Measurements from ENCODE around the gene FBXL7.

The FBXL7 gene

GRCh38 chr5:15585128-15585527 lies 85.1 kb downstream of the FBXL7 start:
- no peak for DNase-seq

GRCh38 chr5:15585841-15586591 lies 86.0 kb downstream of the FBXL7 start:
- no peak for DNase-seq

GRCh38 chr5:15587916-15588315 lies 87.9 kb downstream of the FBXL7 start:
- DNase-seq, result no peak

- DNase-seq, result no peak
Observed at GRCh38 chr5:15592728-15593127, 92.7 kb downstream of the FBXL7 start.

- no peak for DNase-seq
Observed at GRCh38 chr5:15594977-15595568, 95.1 kb downstream of the FBXL7 start.

- DNase-seq, result no peak
Observed at GRCh38 chr5:15595929-15596328, 95.9 kb downstream of the FBXL7 start.

GRCh38 chr5:15596936-15597335 lies 97.0 kb downstream of the FBXL7 start:
- no peak for DNase-seq

GRCh38 chr5:15597804-15598203 lies 97.8 kb downstream of the FBXL7 start:
- no peak for DNase-seq

GRCh38 chr5:15598294-15598902 lies 98.4 kb downstream of the FBXL7 start:
- no peak for DNase-seq

- DNase-seq, result no peak
Observed at GRCh38 chr5:15600035-15600434, 100.1 kb downstream of the FBXL7 start.

GRCh38 chr5:15601274-15601673 lies 101.3 kb downstream of the FBXL7 start:
- no peak for DNase-seq

- no peak for DNase-seq
Observed at GRCh38 chr5:15601853-15602252, 101.9 kb downstream of the FBXL7 start.

- no peak for DNase-seq
Observed at GRCh38 chr5:15604986-15605385, 105.0 kb downstream of the FBXL7 start.

GRCh38 chr5:15606197-15606596 lies 106.2 kb downstream of the FBXL7 start:
- DNase-seq, result no peak

- no peak for DNase-seq
Observed at GRCh38 chr5:15607076-15607475, 107.1 kb downstream of the FBXL7 start.

GRCh38 chr5:15609076-15609725 lies 109.2 kb downstream of the FBXL7 start:
- DNase-seq, result no peak

GRCh38 chr5:15610216-15610615 lies 110.2 kb downstream of the FBXL7 start:
- DNase-seq, result no peak

GRCh38 chr5:15611008-15611407 lies 111.0 kb downstream of the FBXL7 start:
- no peak for DNase-seq

- DNase-seq, result no peak
Observed at GRCh38 chr5:15612915-15613635, 113.1 kb downstream of the FBXL7 start.

- DNase-seq, result no peak
Observed at GRCh38 chr5:15614679-15615078, 114.7 kb downstream of the FBXL7 start.

- no peak for DNase-seq
Observed at GRCh38 chr5:15615859-15616258, 115.9 kb downstream of the FBXL7 start.

- no peak for DNase-seq
Observed at GRCh38 chr5:15618938-15619337, 119.0 kb downstream of the FBXL7 start.

GRCh38 chr5:15620501-15620900 lies 120.5 kb downstream of the FBXL7 start:
- no peak for DNase-seq

All from NCI-H187 treated with DMSO at 0.1 percent for 48 hours (cell line).